Activated T-cell treated with anti-CD3 and anti-CD28 coated beads, Interleukin-2, amount 50 U/mL, for 48 hours (primary cell): ENCODE data around the gene AMDHD2.

Experiments used
- DNase-seq, 2 experiments: peaks; one replicate each; pipeline ENCODE4 v3.0.0-alpha.2; 2020

AMDHD2 gene

GRCh38 chr16:2483939-2484897, 36.0 kb upstream of the AMDHD2 start:
- no peak for DNase-seq

DNA sequence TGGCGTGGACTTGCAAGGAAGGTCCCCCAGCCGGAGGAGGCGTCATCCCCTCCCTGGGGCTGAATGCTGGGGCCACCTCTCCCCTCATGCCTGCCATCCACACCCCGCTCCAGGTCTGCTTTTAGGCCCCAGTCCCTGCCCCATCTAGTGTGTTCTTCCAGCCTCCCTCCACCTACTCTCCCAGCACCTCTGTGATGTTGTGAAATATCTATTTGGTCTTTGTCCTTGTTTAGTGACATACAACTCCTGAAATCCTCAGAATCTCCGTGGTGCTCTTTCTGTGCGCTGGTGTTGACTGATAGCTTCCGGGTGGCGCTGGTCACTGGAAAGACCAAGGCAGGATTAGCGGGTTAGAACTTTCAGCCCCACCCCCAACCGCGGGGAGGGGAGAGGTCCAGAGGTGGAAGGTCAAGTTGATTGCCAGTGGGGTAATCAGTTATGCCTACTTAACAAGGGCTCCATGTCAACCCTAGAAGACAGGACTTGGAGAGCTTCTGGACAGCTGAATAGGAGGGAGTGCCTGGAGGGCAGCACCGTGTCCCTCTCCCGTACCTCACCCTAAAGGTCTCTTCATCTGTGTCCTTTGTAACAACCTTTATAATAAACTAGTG, 35.2 kb upstream of the AMDHD2 start:
- DNase-seq, result no peak

GRCh38 chr16:2485811-2486507, 34.2 kb upstream of the AMDHD2 start:
- DNase-seq, result no peak

- DNase-seq, result peak; percentile 74 to 80
Measured at GRCh38 chr16:2486645-2487516, 33.3 kb upstream of the AMDHD2 start.

DNA sequence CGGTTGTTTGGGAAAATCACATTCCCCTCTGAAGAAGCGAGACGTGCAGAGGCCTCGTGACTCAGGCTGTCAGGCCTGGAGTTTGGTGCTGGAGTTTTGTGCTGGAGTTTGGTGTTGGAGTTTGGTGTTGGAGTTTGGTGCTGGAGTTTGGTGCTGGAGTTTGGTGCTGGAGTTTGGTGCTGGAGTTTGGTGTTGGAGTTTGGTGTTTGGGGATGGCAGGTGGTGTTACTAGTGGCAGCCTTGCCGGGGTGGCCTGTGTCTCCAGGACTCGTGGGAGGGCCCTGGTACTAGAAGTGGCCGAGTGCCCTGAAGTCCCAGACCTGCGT, 32.7 kb upstream of the AMDHD2 start:
- no peak for DNase-seq

- DNase-seq, result no peak
Measured at GRCh38 chr16:2487903-2488531, 32.2 kb upstream of the AMDHD2 start.

- DNase-seq, result no peak
Measured at GRCh38 chr16:2489581-2489980, 30.6 kb upstream of the AMDHD2 start.

DNA sequence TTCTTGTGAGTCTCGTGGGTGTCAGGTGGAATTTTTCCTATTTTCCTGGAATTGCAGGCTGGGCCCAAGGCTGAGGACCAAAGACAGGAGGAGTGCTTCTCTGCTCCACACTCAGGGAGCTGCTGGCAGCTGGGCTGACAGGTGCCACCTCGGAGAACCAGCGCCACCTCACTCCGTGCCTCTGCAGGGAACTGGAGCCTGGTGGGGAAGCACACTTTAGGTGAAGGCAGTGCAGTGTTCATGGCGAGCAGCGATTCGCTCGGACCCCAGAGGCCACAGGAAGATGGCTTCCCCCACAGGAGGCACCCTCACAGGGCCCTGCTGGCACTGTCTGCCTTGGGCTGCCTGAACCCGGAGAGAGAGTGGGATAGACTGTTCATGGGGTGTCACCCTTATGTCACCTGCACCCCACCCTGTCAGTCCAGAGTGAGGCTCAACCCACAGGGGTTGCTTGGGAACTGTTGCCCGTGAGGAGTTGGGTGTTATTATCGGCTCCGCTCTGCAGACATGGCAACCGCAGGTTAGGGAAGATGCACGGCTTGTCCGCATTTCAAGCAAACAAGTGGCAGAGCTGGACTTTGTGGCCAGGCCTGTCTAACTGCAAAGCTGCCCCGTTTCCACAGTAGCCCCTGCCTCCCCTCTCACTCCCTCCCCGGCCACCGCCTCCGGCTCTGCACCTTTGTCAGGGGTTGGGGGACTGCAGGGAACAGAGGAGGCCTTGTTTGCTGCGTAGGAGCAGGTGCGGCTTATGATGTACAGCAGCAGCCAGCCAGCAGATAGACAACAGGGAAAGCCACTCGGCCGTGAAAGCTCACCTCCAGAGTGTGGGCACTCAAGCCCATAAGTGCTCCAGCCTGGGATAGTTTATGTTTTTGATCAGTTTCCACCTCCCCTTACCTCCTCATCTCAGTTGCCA, 29.7 kb upstream of the AMDHD2 start:
- no peak for DNase-seq

DNA sequence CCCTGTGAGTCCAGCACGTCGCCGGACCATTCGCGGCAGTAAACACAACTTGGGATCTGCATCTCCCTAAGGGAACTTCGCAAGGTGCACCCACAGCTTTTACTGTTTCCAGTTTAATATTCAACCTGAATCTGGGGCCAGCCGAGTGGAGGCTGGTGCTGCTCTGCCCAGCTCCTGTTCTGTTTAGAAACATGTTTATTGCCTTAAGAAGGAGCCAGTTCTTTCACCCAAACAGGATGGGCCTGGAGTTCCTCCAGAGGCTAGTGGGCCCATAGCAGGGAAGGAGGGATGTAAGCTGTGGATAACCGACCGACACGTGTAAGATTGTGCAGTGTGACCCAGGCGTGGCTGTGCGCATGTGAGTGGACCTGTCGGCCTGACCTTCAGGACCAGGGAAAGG, 27.9 kb upstream of the AMDHD2 start:
- DNase-seq, result no peak

GRCh38 chr16:2493605-2494004, 26.6 kb upstream of the AMDHD2 start:
- no peak for DNase-seq

DNA sequence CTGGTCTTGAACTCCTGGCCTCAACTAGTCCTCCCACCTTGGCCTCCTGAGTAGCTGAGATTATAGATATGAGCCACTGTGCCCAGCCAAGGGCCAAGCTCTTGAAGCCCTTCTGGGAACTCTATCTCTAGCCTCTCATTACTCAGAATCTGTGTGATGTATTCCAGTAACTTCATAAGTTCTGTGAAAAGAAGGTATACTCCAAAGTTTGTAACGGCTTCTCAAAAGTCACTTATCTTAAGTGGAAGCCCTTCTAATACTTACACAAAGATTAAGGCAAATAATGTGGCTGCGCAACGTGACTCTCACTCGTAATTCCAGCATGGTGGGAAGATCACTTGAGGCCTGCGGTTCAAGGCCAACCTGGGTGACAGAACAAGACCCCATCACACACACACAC, 25.6 kb upstream of the AMDHD2 start:
- no peak for DNase-seq

DNA sequence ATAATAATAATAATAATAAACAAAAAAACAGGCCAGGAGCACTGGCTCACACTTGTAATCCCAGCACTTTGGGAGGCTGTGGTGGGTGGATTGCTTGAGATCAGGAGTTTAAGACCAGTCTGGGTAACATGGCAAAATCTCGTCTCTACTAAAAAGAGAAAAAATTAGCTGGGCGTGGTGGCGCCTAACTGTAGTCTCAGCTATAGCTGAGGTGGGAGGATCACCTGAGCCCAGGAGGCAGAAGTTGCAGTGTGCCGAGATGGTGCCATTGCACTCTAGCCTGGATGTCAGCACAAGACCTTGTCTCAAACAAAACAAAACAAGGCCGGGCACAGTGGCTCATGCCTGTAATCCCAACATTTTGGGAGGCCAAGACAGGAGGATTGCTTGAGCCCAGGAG, 25.1 kb upstream of the AMDHD2 start:
- no peak for DNase-seq

- no peak for DNase-seq
Measured at GRCh38 chr16:2496223-2497115, 23.7 kb upstream of the AMDHD2 start.

GRCh38 chr16:2497116-2497630, 23.0 kb upstream of the AMDHD2 start:
- no peak for DNase-seq

DNA sequence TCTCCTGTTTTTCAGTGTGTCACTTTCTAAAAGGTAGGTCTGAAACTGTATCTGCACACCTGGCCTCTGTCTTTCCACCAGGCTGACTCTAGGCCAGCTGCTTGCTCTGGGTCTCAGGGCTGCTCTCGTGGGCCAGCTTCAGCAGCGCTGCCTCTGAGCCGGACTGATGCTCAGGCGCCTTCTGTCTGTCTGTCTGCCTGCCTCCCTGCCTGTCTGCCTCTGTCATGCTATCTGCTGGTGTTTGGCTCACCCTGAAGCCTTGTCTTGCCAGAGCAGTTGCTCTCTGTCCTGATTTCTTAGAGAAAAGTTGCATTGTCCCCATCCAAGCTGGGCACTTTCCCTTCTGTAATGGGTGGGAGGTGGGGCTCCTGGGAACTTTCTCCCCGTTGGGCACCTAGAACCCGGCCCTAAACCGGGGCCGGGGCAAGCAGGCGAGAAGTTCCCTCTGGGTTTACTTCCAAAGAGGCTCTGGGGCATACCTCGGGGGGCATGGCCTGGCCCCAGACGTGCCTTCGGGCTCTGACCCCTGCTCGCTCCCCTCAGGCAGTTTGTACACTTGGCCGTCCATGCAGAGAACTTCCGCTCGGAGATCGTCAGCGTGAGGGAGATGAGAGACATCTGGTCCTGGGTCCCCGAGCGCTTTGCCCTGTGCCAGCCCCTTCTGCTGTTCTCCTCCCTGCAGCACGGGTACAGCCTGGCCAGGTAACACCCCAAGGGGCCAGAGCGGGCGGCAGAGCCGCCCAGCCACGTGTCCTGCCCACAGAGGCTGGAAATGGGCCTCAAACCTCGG, 22.3 kb upstream of the AMDHD2 start:
- no peak for DNase-seq

DNA sequence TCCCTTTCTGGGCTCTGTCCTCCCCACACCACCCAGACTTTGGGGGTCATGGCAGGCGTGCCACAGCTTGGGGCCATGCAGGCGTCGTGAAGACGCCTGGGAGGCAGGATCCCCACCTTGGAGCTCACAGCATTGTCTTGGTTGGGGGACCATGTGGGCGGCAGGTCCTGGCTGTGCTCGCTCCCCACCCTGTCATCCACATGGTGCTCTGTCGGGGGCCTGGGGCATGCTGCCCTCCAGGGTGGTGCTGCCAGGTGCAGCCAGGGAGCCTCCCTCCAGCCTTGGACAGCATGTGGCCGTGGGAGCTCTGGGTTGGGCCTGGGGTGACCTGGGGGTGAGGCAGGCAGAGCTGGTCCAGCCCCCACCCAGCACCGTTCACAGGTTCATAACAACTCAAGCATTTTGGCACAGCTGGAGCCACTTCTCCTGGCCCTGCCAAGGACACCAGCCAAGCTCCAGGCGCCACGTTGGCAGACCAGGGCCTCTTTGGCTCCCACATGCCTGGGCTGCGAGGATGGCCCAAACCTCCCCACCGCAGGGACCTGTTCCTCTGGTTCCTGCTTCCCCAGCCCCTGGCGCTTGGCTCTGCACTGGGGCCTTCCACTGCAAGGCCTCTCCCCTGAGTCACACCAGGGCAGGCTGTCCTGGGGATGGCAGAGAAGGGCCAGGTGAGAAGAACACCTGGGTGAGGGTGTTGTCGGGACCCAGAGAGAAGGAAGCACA, 21.5 kb upstream of the AMDHD2 start:
- DNase-seq, result no peak

- DNase-seq, result no peak
Measured at GRCh38 chr16:2499454-2499853, 20.7 kb upstream of the AMDHD2 start.

DNA sequence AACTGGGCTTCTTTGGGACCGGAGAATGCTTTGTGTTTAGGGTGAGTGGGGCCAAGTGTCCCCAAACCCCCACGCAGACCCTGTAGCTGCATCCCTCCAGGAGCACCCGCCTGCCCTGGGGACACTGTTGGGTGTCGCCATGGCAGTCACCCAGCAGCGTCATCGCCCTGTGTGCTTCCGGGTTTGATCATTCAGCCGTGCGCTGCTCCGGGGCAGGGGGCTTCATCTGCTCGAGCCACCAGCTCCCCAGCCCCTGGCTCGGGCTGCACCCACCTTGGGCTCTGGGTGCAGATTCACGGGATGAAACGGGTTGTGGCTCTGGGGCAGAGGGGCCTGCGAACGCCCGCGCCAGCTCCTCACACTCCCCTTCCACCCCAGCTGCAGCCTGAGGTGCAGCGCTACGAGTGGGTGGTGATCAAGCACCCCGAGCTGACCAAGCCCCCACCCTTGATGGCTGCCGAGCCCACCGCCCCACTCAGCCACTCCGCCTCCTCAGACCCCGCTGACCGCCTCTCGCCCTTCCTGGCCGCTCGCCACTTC, 20.2 kb upstream of the AMDHD2 start:
- no peak for DNase-seq
